HG02884 (cell line): ENCODE data around the gene SAV1.
A peak's percentile ranks its signal among the peaks of the same experiment; 100 is the strongest.
"Not testable (repeated sequence)": the region's sequence is repeated elsewhere in the genome, so short reads cannot be mapped to it uniquely, and the experiment has no call there.

Source experiments
- ATAC-seq: cut with Tn5 transposase; IDR thresholded peaks from one replicate; pipeline ENCODE4 v1.9.1; 2021; ENCODE audit warnings: mild to moderate bottlenecking, moderate library complexity; ENCODE audit not compliant: unreplicated experiment

SAV1 gene

GRCh38 chr14:50666772-50667683, 1.1 kb downstream of the SAV1 start:
- no peak for ATAC-seq

GRCh38 chr14:50665300-50665699, 2.8 kb downstream of the SAV1 start:
- ATAC-seq = not testable (repeated sequence)

GRCh38 chr14:50664579-50664978, 3.5 kb downstream of the SAV1 start:
- not testable (repeated sequence) for ATAC-seq

- no peak for ATAC-seq
Measured at GRCh38 chr14:50659327-50659974, 8.7 kb downstream of the SAV1 start.

GRCh38 chr14:50658203-50658602, 9.9 kb downstream of the SAV1 start:
- no peak for ATAC-seq

- ATAC-seq = no peak
Measured at GRCh38 chr14:50657753-50658152, 10.4 kb downstream of the SAV1 start.

GRCh38 chr14:50656776-50657175, 11.3 kb downstream of the SAV1 start:
- no peak for ATAC-seq

- ATAC-seq = peak; percentile 37
Measured at GRCh38 chr14:50649691-50650090, 18.4 kb downstream of the SAV1 start.

- no peak for ATAC-seq
Measured at GRCh38 chr14:50647753-50648152, 20.4 kb downstream of the SAV1 start.

GRCh38 chr14:50647282-50647681, 20.8 kb downstream of the SAV1 start:
- ATAC-seq = peak; percentile 98

GRCh38 chr14:50635141-50635540, 33.0 kb downstream of the SAV1 start:
- no peak for ATAC-seq

- no peak for ATAC-seq
Measured at GRCh38 chr14:50633954-50634353, 34.2 kb downstream of the SAV1 start.

GRCh38 chr14:50631408-50631821, 36.7 kb downstream of the SAV1 start:
- no peak for ATAC-seq

- not testable (repeated sequence) for ATAC-seq
Measured at GRCh38 chr14:50624947-50625346, 43.2 kb downstream of the SAV1 start.

- no peak for ATAC-seq
Measured at GRCh38 chr14:50624447-50624846, 43.7 kb downstream of the SAV1 start.

GRCh38 chr14:50622978-50623377, 45.1 kb downstream of the SAV1 start:
- no peak for ATAC-seq

- ATAC-seq = no peak
Measured at GRCh38 chr14:50620341-50620740, 47.8 kb downstream of the SAV1 start.

- ATAC-seq = no peak
Measured at GRCh38 chr14:50619569-50620141, 48.5 kb downstream of the SAV1 start.

GRCh38 chr14:50616275-50616674, 51.8 kb downstream of the SAV1 start:
- ATAC-seq = no peak

GRCh38 chr14:50615552-50615951, 52.6 kb downstream of the SAV1 start:
- ATAC-seq = no peak

GRCh38 chr14:50615056-50615455, 53.0 kb downstream of the SAV1 start:
- ATAC-seq = no peak

GRCh38 chr14:50612806-50613205, 55.3 kb downstream of the SAV1 start:
- ATAC-seq = no peak
